IPS DF 4.7 (cell line): ENCODE results near the gene CAP2.
A peak's percentile ranks its signal among the peaks of the same experiment; 100 is the strongest.

Experiments used
- DNase-seq: peaks from one replicate; pipeline ENCODE4 v3.0.0-alpha.2; 2013; ENCODE audit warnings: low spot score; ENCODE audit errors: extremely low read depth

CAP2 gene, protein sequence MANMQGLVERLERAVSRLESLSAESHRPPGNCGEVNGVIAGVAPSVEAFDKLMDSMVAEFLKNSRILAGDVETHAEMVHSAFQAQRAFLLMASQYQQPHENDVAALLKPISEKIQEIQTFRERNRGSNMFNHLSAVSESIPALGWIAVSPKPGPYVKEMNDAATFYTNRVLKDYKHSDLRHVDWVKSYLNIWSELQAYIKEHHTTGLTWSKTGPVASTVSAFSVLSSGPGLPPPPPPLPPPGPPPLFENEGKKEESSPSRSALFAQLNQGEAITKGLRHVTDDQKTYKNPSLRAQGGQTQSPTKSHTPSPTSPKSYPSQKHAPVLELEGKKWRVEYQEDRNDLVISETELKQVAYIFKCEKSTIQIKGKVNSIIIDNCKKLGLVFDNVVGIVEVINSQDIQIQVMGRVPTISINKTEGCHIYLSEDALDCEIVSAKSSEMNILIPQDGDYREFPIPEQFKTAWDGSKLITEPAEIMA

DNA sequence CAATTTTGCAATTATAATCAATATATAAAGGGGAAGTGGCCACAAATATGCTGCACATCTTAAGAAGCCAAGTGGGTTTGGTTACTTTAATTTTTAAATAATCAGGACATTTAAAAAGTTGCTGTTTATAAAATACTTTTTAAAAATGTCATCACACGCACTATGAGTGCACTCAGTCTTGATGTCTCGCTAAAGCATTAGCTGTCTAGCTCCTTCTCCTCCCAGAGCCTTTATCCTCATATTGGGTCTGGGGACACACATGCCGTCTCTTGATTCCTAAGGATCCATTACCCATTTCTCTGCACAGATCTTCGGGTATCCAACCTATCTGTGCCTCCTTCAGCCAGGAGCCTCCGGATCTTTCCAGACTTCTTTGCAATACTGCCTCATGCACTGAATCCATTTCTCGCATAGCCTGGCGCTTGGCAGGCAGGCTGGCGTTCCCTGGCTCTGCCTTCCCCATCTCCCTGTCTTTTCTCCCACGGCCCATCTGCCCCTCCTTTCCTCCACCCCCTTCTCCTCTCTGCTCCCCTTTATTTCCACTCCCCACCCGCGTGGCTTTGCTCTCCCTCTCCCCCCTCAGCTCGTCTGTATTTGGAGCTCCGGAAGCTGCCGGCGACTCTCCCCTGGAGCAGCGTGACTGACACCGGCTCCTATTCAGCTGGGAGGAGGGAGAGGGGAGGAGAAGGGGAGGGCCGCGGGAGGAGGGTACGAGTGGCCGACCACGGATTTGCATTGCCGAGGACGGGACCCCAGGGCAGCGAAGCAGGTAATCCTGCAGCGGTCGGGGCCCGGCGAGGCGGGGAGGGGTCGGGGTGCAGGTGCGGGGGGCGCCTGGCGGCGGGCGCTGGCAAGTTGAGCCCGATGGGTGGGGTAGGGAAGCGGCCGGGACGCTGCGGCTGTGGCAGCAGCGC, at the start of gene CAP2:
Gene CAP2, plus strand, starts transcription at position 618 of the 914 bp plus-strand sequence. CDS start 27,961 bp downstream, outside the sequence.
- DNase-seq: peak; percentile 41

DNA sequence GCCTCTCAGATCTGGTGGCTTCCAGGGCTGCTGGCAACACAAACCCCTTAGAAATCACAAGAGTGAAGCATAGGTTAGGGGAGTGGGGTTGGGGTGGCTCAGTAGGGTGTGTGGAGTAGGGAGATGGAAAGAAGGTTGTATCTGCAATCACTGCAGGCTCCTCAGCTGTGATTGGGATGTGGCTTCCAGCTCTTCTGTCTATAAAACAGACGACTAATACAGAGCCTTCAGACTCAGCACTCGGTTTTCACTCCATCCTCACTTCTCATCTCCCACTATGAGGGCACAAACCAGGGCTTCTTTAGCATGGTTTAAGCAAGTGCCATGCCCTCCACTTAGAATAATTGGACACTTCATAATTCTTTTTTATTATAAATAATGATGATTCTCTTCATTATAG, 46.4 kb upstream of the CAP2 start:
- DNase-seq: no peak

DNA sequence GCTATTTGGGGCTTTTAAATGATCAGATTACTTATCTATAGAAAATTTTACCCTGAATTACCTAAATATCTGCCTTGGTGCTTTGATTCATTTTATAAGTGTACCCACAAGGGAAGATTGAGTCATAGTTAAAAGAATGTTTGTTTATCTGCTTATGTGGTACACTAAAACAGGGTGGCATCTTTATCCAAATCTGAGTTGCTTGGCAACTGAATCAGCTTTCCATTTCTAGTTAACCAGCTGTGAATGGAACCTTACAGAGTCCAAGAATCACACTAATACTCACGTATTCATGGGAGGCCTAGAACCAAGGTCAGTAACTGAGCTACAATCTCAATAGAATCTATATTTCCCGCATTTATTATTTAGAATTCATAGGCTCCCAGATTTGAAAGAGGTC, 44.0 kb upstream of the CAP2 start:
- no peak for DNase-seq

DNA sequence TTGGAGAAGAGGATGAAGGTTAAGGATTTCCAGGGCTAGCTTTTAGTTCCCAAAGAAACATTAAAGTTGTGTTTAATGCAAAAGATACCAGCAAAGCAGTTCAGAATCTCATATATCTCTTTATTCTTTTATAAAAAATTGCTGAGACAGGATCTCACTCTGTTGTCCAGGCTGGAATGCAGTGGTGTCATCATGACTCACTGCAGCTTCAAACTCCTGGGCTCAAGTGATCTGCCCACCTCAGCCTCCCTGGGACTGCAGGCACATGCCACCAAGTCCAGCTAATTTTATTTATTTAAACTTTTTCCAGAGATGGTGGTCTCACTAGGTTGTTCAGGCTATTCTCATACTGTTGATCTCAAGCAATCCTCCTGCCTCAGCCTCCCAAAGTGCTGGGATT, 41.1 kb upstream of the CAP2 start:
- DNase-seq: no peak

DNA sequence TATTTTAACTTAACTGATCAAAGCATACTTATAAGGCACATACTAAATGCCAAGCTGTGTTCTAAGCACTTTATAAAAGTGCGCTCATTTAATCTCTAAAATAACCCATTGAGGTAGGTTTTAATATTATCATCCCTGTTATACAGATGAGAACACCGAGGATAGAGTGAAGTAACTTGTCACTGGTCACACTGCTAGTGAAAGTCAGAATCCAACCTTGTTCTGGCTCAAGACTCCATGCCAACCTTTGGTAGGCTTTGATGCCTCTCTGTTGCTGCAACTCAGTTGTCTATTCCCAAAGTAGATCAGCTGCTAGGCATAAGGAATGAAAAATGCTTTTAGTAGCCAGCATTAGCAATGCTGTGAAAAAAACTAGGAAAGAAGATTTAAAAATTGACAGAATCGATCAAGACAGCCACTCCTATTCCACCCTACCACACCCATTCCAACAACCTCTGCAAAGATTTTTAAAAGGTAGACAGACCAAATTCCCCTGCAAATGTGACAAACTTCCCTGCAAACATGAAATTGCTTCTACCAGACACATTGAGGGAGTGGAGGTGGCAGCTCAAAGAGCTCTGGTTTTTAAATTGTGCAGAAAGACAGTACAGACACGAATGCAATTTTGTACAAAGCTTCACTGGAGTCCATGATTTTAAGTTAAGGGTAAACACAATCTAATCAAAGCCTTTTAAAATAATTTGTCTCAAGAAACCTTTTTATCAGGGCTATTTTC, 39.8 kb upstream of the CAP2 start:
- DNase-seq: no peak

DNA sequence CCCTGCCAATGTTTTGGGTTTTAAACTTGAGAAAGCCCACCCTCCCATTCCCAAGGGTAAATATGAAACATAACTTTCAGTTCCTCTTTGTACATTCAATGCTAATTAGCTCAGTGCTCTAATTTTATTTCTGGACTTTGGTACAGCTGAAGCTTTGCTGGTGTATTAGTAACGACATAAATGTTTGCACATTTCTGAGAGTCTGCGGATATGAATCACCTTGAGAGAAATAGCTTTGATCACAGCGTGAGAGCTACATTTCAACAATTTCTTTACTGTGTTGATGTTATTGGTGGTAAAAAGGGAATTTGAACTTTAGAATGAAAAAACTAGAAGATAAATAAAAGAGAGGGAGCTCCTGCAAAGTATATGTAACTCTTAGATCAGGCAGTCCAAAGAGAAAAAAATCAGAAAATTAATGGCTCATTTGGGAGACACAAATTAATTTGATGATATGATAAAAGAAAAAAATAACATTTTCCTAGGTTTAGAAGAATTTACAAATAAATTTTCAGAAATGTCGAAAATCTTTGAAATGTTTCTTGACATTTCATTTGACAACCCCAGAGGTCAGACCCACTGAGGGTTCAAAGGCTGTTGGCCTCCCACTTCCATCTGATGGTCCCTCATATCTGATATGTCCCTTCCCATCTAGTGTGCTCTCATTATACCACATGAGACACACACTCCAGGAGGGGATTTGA, 38.5 kb upstream of the CAP2 start:
- DNase-seq: no peak

DNA sequence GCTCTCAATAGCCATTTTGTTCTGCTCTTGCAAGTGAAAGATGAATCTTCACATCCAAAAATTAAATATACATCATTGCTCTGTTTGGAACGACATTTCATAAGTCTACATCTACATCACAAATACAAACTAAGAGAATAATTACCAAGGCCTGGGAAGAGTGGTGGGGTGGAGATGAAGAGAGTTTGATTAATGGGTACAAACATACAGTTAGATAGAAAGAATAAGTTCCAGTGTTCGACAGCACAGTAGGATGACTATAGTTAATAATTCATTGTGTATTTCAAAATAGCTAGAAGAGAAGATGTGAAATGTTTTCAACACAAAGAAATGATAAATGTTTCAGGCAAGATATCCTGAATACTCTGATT, 38.0 kb upstream of the CAP2 start:
- no peak for DNase-seq

DNA sequence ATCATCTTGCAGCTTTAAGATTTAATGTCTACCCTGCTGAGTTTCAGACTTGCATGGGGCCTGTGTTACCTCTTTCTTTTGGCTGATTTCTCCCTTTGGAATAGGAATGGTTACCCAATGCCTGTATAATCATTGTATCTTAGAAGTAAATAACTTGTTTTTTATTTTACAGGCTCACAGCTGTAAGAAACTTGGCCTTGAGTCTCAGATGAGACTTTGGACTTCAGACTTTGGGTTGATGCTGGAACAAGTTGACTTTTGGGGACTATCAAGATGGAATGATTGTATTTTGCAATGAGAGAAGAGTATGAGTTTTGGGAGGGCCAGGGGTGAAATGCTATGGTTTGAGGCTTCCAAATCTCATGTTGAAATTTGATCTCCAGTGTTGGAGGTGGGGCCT, 34.9 kb upstream of the CAP2 start:
- DNase-seq: no peak

DNA sequence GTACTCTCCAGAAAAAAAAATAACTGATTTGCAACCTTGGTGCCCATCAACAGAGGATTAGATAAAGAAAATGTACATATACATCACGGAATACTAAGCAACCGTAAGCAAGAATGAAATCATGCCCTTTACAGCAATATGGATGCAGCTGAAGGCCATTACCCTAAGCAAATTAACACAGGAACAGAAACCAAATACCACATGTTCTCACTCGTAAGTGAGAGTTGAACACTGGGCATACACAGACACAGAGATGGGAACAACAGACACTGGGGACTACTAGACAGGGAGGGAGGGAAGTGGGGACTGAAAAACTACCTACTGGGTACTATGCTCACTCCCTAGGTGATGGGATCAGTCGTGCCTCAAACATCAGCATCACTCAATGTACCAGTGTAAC, 32.8 kb upstream of the CAP2 start:
- no peak for DNase-seq

DNA sequence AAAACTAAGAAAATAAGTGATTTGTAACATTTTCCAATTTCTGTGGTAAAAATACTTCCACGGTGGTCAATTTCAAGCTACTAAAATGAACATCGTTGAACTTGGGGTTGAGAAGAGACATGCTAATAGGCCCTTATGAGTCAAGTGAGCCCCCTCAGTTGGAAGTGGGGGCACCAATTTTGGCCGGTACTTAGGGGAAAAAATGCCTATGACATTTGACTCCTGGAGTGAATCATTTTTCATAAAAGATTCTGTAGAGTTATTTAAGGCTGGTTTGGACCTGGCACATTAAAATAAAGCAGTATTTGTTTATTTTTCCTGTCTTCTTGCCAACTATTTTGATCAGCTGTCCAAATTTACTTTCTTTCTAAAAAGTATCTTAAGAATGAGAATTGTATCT, 32.4 kb upstream of the CAP2 start:
- no peak for DNase-seq

DNA sequence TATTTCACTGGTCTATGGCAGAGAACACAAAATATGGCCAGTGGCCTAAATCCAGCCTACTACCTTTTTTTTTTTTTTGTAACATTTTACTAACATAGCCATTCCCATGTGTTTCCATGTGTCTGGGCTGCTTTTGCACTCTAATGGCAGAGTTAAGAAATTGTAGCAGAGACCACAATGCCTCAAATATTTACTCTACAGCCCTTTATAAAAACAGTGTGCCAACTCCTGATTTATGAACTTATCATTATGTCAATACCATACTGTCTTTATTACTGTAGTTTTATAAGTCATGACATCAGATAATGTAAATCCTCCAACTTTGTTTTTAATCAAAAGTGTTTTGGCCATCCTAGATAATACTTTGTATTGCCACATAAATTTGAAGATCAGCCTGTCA, 27.4 kb upstream of the CAP2 start:
- DNase-seq: no peak

DNA sequence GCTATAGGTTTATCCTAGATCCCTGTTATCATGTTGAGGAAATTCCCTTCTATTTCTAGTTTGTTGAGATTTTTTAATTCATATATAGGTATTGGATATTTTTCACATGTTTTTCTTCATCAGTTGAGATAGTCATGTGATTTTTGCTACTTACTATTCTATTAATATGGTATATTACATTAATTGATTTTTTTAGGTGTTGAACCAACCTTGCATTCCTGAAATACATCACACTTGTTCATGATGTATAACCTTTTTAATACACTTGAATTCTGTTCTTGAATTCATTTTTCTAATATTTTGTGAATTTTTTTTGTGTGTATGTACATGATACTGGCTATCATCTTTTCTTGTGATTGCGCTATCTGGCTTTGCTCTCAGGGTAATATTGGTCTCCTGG, 25.5 kb upstream of the CAP2 start:
- DNase-seq: no peak

DNA sequence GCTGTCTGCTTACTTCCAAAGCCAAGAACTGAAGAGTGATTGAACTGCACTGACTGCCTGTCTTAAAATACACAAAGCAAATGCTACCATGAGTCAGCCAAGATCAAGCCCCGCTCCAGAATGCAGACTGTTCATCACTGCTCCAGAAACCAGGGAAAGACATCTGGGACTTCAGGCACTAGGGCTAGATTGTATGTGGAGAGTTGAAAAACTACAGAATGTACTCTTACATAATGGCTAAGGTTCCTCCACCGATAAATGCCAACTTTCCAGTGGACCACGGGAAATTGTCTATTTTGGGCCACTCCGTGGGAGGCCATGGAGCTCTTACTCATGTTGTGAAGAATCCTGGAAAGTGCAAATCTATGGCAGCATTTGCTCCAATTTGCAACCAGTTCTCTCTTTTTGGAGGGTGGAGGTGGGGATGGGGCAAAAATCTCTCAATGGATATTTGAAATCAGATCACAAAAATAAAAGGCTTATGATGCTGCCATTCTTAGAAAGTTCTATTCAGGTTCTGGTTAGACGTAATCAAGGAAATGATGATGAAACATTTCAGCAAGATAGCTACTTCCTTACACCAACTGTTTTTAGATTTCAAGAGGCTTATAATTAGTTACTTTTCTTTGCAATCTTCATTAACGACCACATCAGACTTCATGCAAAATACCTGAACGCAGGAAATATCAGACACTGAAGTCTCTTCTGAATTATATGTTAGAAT, 11.8 kb upstream of the CAP2 start:
- no peak for DNase-seq

DNA sequence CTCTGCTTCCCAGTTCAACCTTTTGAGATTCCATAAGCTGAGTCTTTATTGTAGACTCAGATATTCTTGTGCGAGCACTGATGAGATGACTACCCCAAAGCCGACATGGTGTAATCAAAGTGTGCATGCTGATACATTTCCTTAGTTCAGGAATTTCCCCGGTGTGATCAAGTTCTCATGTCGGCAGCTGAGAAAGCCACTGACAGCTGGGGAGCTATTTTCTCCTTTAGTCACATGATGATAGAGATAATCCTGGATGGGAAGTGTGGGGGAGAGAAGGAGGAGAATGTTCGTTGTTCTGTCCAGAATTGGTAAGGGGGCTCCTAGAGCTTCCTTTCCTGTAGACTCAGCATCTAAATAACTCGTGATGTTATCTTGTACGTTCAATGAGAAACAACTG, 7.7 kb upstream of the CAP2 start:
- DNase-seq: no peak

DNA sequence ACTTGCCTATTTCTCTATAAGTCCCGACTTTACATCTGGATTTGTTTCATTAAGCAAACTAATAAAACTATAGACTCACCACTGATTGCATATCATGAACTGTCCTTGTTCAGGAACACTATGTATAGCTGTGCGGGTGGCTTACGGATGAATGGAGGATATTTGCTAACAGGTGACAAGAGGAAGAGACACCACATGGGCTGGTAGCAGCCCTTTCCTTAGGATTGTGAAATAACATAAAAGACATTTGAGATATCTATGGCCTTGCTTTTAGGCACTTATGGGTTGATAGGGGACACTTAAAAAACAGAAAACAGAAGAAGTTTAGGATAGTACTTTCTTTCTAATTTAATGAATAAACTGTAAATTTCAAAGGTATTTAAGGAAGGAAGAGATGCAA, 5.0 kb upstream of the CAP2 start:
- DNase-seq: no peak

DNA sequence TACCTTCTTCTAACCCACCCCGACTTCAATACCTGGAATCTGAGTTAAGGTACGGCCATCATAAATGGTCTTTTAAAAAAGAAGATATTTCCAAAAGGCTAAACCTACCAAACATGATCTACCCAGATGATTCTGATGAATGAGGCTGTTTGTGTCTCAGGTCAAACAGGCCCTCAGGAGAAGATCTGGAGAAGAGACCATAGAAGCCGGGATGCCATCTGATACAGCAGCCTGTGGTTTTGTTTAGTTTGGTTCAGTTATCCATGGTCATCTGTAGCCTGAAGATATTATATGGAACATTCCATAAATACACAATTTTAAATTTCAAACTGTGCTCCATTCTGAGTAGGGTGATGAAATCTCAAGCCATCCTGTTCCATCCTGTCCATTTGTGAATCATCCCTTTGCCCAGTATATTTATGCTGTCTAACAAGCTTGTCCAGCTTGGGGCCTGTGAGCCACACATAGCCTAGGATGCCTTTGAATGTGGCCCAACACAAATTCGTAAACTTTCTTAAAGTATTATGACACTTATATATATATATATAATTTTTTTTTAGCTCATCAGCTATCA, 4.0 kb upstream of the CAP2 start:
- no peak for DNase-seq

DNA sequence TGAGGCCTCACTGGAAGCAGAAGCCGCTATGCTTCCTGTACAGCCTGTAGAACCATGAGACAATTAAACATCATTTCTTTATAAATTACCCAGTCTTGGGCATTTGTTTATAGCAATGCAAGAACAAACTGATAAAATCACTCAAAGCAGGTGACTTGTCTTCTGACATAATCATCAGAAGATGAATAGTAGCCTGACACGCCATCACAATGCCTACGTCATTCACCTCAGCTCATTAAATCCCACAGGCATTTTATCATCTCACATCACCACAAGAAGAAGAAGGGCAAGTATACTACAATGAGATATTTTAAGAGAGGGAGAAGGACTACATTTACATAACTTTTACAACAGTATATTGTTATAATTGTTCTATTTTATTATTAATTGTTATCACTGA, 3.1 kb upstream of the CAP2 start:
- DNase-seq: no peak

DNA sequence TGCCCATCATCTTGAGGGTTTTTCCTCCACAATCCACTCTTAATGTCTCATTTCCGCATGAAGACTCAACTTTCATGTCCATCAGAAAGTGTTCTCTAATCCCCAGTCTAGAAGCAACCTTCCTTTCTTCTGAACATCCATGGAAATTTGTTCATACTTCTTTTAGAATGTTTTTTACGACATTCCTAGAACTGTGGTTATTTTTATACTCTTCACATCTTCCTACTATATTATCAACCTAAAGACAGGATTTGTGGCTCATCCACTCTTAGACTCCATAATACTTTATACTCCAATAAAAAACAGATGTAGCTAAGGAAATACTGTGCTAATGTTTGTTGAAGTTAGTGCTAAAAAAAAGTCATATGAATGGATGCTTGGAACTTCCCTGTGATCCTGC, 1.4 kb upstream of the CAP2 start:
- no peak for DNase-seq

DNA sequence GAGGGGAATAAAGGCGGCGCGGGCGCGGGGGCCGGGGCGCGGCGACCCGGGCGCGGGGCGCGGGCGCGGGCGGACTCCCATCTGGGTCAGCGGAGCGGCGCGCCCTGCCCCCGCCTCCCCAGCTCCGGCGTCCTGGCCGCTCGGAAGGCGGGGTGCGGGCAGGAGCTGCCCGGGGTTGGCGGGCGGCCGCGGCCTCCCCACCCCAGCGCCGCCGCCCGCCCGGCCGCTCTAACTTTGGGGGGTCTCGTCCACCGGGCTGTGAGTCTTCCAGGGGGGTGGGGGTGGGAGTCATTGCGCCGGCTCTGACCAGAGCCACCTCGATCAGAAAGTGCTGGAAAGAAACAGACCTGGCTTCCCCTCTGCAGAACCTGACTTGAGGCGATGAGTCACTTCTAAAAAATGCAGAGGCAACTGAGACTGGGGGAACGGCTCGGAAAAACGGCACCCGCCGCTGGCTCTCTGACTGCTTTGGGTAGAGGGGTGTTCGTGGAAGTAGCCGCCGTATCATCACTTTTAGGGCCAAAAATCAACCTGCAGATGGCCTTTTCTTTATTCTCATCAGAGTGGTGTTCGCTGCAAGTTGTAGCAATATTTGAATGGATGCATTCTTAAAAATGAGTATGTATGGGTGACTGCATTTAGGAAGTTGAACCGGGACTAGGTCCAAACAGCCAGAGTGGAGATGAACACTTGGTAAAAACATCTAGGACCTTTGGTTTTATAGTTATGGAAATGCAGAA, 667 bp downstream of the CAP2 start:
- DNase-seq: peak; percentile 56
